Activated CD4-positive, alpha-beta T cell treated with anti-CD3 and anti-CD28 coated beads, Interleukin-2, Interleukin-6, amounts not matched to agents 100 ng/mL and 50 ng/mL, durations not matched to agents 16 hours and 8 hours (primary cell): ENCODE measurements around the gene CTNNA3.
A peak's percentile ranks its signal among the peaks of the same experiment; 100 is the strongest.

Experiments
- DNase-seq: peaks from one replicate; pipeline ENCODE4 v3.0.0-alpha.2; 2020

Gene CTNNA3

GRCh38 chr10:66844176-66844942 is 851.6 kb downstream of the CTNNA3 start:
- DNase-seq: no peak

- no peak for DNase-seq
Observed at GRCh38 chr10:66843396-66843795, 852.6 kb downstream of the CTNNA3 start.

DNA sequence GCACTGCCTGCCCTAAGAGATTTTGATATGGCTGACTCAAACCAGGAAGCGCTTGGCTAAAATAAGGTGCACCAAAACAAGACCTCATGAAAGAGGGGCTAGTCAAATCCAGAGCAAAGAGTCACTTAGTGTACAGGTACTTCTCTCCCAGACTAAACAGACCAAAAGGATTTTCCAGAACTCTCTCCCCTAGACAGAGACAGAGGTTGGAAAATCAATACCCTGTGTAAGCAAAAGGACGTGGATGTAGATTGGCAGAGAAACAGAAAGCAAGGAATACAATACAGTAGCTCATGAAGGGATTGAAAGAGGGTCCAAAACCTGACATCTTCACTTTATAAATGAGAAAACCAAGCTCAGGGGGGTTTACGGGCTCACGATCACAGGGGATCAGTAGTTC is 853.1 kb downstream of the CTNNA3 start:
- DNase-seq: no peak

GRCh38 chr10:66842371-66842770 is 853.6 kb downstream of the CTNNA3 start:
- DNase-seq: no peak

GRCh38 chr10:66838656-66839055 is 857.3 kb downstream of the CTNNA3 start:
- DNase-seq: no peak

DNA sequence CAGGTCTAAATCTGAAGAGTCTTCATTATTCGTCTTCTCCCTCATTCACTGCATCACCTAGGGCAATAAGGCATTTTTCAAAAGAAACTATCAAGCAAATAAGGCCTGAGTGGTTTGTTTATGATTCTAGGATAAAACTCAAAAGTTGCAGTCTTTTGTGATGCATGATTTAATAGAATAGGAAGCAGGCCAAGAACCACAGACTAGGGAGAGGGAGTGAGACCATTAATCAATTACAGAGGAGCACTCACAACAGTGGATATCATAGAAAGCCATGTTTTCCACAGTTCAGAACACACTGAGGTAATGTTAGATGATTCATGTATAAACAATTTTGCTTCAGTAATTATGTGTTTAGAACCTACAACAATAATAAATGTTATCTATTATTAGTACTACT is 858.0 kb downstream of the CTNNA3 start:
- no peak for DNase-seq

DNA sequence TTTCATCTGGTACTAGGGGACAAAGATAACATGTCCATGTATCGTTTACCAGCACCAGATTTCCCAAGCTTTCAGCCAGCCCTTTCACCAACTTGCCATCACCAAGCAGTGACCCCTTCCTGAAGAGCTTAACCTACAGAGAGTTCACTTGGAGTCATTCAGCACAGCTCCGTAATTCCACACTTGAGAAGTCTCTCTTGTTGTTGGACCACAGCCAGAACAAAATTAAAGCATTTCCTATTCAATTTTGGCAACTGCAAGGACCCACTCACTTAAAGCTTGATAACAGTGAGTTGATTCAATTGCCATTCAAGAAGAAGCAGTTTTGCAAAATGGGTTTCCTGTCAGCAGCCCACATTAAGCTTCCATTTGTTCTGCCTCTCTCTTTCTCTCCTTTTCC is 858.7 kb downstream of the CTNNA3 start:
- no peak for DNase-seq

- DNase-seq: no peak
Observed at GRCh38 chr10:66836771-66837170, 859.2 kb downstream of the CTNNA3 start.

- no peak for DNase-seq
Observed at GRCh38 chr10:66836057-66836456, 859.9 kb downstream of the CTNNA3 start.

DNA sequence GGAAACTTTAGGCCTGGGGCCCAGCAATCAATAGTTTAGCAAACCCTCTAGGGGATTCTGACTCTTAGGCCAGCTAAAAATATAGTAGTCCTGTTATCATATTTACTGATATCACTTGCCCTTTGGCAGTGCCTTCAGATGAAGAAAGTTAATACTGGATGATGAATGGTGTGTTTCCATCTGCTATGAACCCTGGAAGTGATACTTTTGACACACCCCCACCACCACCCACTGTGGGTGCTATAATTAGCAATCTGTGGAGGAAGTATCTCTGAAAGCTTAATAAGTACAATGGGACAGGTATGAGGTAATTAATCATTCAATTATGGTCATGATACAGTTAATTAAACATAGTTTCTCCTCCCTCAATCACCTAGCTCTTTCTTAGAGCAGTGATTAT is 860.6 kb downstream of the CTNNA3 start:
- no peak for DNase-seq

GRCh38 chr10:66834802-66835201 is 861.2 kb downstream of the CTNNA3 start:
- DNase-seq: peak; percentile 9

- DNase-seq: no peak
Observed at GRCh38 chr10:66833861-66834260, 862.1 kb downstream of the CTNNA3 start.

GRCh38 chr10:66832781-66833422 is 863.1 kb downstream of the CTNNA3 start:
- no peak for DNase-seq

- no peak for DNase-seq
Observed at GRCh38 chr10:66828957-66829356, 867.0 kb downstream of the CTNNA3 start.

DNA sequence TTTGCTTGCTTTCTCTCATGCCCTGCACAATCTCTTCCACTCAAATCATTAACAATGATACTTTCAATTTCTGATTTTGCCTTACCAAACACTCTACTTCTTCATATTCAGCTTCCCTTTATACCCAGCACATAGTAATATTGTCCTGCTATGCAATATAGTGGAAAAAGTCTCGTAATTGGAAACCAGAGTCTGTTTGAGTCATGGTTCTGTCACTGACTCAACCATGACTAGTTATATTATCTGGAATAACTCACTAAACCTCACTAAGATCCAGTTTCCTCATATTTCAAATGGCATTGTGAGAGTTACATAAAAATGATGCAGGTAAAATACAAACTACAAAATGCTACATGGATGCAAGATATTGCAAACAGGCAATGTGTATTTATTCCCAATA is 868.6 kb downstream of the CTNNA3 start:
- DNase-seq: no peak

- DNase-seq: no peak
Observed at GRCh38 chr10:66823301-66823700, 872.7 kb downstream of the CTNNA3 start.

- DNase-seq: no peak
Observed at GRCh38 chr10:66822801-66823200, 873.2 kb downstream of the CTNNA3 start.

DNA sequence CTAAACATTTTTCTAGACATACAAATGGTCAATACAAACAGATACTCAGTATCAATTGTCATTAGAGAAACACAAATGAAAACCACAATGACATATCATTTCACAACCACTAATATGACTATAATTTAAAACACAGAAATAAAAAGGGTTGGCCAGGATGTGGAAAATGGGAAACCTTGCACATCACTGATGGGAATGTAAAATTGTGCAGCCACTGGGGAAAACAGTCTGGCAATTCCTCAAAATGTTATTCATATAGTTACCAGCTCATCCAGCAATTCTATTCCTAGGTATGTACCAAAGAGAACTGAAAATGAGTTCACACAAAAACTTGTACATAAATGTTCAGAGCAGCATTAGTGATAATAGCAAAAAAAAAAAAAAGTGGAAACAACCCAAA is 876.3 kb downstream of the CTNNA3 start:
- no peak for DNase-seq

GRCh38 chr10:66813122-66813521 is 882.9 kb downstream of the CTNNA3 start:
- DNase-seq: no peak

DNA sequence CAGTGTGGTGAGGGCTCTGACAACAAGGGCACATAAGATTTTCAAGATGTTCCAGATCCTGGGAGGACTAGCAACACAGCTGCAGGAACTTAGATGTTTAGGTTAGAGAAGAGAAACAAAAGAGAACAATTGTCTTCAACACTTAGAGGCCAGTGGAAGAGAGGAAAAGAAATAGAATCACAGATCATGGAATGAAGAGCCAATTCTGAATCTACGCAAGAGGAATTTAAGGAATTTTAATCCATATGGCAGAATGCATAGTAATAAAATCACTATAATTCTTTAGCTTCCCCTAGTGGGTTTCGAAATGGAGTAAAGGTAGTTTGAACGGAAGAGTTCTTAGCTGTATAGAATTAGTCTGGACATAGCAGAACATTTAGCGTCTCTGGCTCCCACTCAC is 884.8 kb downstream of the CTNNA3 start:
- DNase-seq: no peak

- DNase-seq: no peak
Observed at GRCh38 chr10:66809402-66809801, 886.6 kb downstream of the CTNNA3 start.

DNA sequence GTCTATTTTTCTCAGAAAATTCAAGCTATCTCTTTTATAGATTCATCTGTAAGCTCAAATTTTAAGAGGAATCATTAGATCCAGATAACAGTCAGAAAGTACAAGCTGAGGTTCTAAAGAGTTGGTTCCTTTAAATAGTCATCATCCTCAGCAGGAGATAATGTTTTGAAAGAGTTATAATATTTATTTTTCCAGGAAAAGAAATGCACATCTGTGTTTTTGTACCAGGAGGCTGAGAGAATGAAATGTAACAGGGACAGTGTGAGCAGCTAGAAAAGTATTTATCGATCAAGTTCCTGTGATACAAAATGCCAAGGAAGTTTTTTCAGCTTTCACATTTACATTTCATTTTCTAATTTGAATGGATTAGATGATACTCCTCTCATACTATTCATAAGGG is 890.4 kb downstream of the CTNNA3 start:
- no peak for DNase-seq

- DNase-seq: no peak
Observed at GRCh38 chr10:66804962-66805361, 891.0 kb downstream of the CTNNA3 start.

- DNase-seq: no peak
Observed at GRCh38 chr10:66803174-66803573, 892.8 kb downstream of the CTNNA3 start.

- no peak for DNase-seq
Observed at GRCh38 chr10:66799474-66799873, 896.5 kb downstream of the CTNNA3 start.
